Large intestine (tissue), 3 donors: ENCODE results near the gene PLEKHG1. TPM values are rescaled to one million over a fixed set of nuclear protein-coding genes. Genes with fewer than 3 reads are reported as not detected.

ENCODE experiments used
- DNase-seq, 2 donors: peaks; one replicate each; pipeline versions ENCODE4 v3.0.0 to v3.0.0-alpha.2; 2013
- H3K27ac ChIP-seq: one replicate; pipeline ENCODE4 v1.5.1; 2013; ENCODE audit warnings: low read length
- H3K27me3 ChIP-seq: 2 replicates; pipeline ENCODE4 v1.6.1; 2013; ENCODE audit warnings: low read length; ENCODE audit not compliant: control insufficient read depth, insufficient read depth
- H3K36me3 ChIP-seq: 2 replicates; pipeline ENCODE4 v1.6.1; 2013; ENCODE audit warnings: low read length; ENCODE audit not compliant: control insufficient read depth, insufficient read depth
- H3K4me1 ChIP-seq: one replicate; pipeline ENCODE4 v1.6.1; 2013; ENCODE audit warnings: low read length; ENCODE audit not compliant: control insufficient read depth, insufficient read depth
- H3K4me3 ChIP-seq: one replicate; pipeline ENCODE4 v1.5.1; 2013; ENCODE audit warnings: low read length
- H3K9me3 ChIP-seq: one replicate; pipeline ENCODE4 v1.6.1; 2013; ENCODE audit warnings: mild to moderate bottlenecking, low read depth, low read length, moderate library complexity; ENCODE audit not compliant: control insufficient read depth
- WGBS: methylation state at CpG from one replicate; pipeline ENCODE4 v1.1.5; 2013; ENCODE audit warnings: low lambda C conversion rate; ENCODE audit not compliant: insufficient coverage; 5-methylcytosine and 5-hydroxymethylcytosine counted together
- polyA plus RNA-seq: library from polyadenylated mRNA; unstranded; fragments of 120-200 nt; gene quantifications from one replicate; pipeline ENCODE4 v1.2.1, GENCODE V29; 2013

The PLEKHG1 gene
- polyA plus RNA-seq, 1 donor: 7.2 TPM

DNA sequence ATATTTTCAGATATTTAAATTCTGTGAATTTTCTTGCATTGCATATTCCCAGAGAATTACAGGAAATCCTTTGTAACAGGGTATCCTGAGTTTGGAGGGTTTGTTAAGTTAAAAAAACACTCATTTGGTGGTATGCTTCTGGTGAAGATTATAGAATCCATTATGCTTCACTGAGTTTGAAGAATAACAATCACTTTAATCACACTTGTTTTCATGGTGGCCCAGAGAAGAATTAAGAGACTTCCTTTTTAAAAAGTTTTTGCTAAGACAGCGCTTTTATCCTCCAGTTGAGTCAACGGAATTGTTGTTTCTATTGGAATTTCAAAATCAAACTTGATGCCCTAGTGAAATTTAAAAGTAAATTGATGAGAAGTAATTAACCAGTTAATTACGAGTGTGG lies 17.4 kb downstream of the PLEKHG1 start:
- H3K27me3 ChIP-seq: no peaks in the 10 kb centered on the region
- DNase-seq: no peak
- no peaks in the 10 kb centered on the region for H3K36me3 ChIP-seq
- H3K4me1 ChIP-seq: peaks cover 8% of the 10 kb centered on the region
- 100% methylated on average over 2 of the region's 3 CpGs for WGBS
- H3K27ac ChIP-seq: no peak overlapping the region
- no peaks in the 10 kb centered on the region for H3K9me3 ChIP-seq
- H3K4me3 ChIP-seq: no peak overlapping the region

DNA sequence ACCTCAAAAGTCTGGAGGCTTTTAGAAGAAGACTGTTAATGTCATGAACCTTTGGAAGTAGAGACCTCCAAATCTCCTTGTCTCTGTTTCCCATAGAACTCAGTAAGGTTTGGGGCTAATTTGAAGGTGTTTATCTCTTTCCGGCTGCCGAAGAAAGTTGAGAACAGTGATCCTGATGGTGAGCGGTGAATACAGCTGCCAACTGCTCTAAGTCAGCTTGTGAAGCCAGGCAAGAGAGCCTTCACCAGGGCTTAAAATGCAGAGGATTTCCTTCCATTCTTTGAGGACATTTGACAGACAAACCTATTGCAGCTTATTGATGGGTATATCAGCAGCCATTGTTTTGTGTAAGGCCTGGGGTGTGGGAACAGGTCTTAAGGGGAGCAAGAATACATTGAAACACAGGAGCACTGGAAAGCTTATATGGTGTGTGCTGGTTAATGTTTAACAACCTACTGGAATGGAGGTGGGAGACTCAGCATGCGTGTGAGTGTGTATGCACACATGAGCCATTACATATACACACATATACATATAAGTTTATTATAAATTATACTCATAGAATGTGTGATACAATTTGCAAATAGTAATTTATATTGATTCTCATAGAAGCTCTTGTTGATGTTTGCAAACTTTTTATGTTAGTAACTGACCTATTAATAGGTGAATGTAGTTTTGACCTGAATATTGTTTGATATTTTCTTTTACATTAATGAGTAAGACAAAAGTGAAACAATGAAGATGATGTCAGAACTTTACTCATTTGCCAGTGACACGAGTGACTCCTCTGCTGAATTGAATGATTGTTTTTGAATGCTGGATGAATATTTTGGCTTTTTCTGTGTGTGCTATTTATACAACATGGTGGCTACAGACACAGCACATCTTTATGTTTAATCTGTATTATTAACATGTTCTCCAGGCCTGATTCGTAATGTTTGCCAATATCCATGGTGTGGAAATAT lies 18.1 kb downstream of the PLEKHG1 start:
- DNase-seq: peak in 1 of 2 donors; percentile 74
- Histone ChIP-seq H3K4me3 (no peak overlapping the region), H3K27ac (no peak overlapping the region), H3K4me1 (peaks cover 8% of the 10 kb centered on the region), H3K9me3 (no peaks in the 10 kb centered on the region), H3K27me3 (no peaks in the 10 kb centered on the region), H3K36me3 (no peaks in the 10 kb centered on the region)
- WGBS: 52% methylated on average over 3 of the region's 6 CpGs

DNA sequence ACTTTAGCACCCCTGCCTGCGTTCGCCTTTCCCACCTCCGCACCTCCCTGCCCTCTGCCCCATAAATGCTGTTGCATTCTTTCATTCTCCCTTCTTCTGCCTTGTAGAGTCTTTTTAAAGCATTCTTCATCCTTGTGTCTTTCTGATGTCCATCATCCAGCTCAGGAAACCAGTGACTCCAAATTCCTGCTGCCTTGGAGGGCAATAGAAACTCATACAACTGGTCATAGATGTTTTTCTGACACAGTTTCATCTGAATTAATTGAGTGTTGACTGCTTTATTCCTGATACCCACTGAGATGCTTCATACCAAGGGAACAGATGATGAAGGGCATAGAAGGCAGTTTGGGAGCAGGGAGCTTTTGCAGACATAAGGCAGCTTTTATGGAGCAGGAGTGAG lies 19.6 kb downstream of the PLEKHG1 start:
- Histone ChIP-seq H3K27me3 (no peaks in the 10 kb centered on the region), H3K36me3 (no peaks in the 10 kb centered on the region), H3K4me3 (no peak overlapping the region), H3K27ac (no peak overlapping the region), H3K9me3 (no peaks in the 10 kb centered on the region), H3K4me1 (peaks cover 8% of the 10 kb centered on the region)
- DNase-seq: no peak
- WGBS: 100% methylated on average over 1 of the region's 3 CpGs

DNA sequence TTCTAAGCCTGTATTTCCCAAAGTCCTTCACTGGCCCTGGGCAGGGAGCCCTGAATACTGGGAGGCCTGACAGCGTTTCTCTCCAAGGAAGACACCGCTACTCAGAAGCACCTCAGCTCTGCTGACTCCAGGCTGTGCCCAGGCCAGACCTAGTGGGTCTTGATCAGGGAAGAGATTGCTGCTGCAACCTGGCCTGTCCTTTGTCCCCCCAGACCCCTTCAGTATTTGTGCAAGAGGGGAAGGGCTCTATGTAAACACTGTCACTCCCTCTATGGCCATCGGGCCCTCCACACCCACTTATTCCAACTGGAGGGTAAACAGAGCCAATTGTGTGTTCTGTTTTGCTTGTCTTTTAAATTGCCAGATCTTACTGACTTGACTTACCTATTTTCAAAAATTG lies 20.6 kb downstream of the PLEKHG1 start:
- Histone ChIP-seq H3K27ac (no peak overlapping the region), H3K9me3 (no peaks in the 10 kb centered on the region), H3K4me3 (no peak overlapping the region), H3K36me3 (no peaks in the 10 kb centered on the region), H3K27me3 (no peaks in the 10 kb centered on the region), H3K4me1 (peaks cover 8% of the 10 kb centered on the region)
- WGBS: no CpG with 5 or more reads among the region's 3 CpGs
- peak in 1 of 2 donors; percentile 39 for DNase-seq

DNA sequence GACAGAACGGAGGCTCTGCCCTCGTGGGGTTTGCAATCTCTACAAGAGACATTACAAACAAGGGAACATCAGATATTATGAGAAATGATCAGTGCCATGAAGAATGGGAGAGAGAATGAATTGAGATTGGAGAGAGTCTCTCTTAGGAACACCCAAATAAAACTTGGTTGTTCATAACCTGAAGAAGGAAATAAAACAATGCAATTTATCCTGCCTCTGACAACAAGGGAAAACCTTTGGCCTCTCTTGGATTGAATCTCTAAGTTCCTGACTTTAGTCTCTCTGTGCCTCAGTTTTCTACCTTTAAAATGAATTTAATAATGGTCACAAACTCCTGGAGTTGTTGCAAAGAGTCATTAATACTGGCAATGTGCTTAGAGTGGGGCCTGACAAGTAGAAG lies 21.1 kb downstream of the PLEKHG1 start:
- no peaks in the 10 kb centered on the region for H3K36me3 ChIP-seq
- H3K27me3 ChIP-seq: no peaks in the 10 kb centered on the region
- no peaks in the 10 kb centered on the region for H3K9me3 ChIP-seq
- DNase-seq: no peak
- no peak overlapping the region for H3K27ac ChIP-seq
- WGBS: no CpG with 5 or more reads among the region's 2 CpGs
- H3K4me1 ChIP-seq: peaks cover 8% of the 10 kb centered on the region
- H3K4me3 ChIP-seq: no peak overlapping the region

DNA sequence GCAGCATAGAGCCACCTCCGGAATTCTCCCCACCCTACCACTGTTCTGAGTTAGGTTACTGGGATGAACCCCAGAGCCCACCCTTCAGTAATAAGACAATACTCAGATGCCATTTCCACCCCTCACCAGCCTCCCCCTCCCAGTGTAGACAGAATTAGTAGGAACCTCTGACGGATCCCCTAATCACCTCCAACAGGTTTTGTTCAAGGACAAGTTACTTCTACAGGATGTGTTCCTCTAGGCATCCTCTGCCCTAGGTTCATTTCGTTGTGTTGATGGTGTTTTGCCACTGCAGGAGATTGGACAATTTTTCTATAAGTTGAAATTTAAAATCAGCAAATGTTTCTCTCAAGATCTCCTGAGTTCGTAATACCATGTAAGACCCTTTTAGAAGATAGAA lies 22.8 kb downstream of the PLEKHG1 start:
- Histone ChIP-seq H3K9me3 (no peaks in the 10 kb centered on the region), H3K4me3 (no peak overlapping the region), H3K27me3 (no peaks in the 10 kb centered on the region), H3K4me1 (peaks cover 16% of the 10 kb centered on the region), H3K36me3 (no peaks in the 10 kb centered on the region), H3K27ac (no peak overlapping the region)
- DNase-seq: no peak
- WGBS: no CpG with 5 or more reads among the region's 4 CpGs

DNA sequence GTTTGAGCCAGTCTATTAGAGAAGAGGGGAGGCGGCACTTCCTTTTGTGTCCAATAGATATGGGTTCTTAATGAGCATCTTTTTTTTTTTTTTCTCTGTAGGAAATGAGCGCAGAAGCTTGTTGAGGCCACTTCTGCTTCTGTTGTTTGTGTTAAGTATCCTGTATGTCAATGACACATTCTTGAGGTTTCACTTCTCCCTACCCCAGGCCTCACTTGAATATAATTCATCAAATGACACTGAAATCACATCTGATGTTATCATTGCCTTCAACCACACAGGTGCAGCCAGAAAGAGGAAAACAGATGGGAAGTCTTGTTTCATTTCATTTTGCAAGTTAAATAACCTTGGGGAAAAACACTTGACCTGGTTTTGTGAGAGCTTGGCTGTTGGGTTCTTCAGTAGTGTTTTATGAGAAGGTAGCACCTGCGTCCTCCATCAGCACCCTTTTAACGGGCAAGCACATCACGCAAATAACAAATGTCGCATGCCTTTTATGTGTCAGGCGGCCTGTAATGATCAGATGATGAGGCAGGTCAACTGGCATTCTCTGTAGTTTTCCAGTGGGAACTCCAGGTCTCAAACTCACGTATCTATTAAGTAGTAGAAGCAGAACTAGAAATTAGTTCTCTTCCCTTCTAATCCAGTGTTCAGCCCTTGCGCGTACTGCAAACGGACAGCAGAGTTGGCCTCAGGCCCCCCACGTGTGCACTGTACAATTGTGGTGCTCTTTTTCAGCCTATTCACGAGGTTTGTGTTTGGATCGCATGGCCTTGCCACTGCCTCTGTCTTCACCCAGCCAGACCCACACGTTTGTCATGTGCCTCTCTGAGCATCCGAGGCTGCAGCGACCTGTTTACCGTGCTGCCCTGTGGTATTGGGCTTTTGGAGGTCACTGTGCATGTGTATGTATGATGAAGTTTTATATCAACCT lies 23.5 kb downstream of the PLEKHG1 start:
- no peaks in the 10 kb centered on the region for H3K27me3 ChIP-seq

DNA sequence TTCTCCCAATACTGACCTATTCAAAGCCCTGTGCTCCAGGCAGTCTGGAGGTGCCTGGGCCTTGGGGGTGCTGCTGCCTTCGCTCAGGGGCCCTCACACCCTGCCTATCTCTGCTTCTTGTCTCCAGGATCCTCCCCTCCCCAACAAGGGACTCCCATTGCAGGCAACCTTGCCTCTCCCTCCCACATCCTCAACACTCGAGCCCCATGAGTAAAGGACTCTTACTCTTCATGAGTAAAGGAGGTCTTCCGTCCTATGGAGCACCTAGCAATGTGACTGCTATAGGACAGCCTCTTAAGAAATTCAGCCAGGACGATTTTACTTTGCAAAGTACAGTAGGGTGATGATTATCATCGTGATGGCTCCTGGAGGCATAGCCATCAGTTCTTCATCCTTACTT lies 24.5 kb downstream of the PLEKHG1 start:
- Histone ChIP-seq H3K4me3 (no peak overlapping the region), H3K9me3 (no peaks in the 10 kb centered on the region), H3K36me3 (no peaks in the 10 kb centered on the region), H3K4me1 (peaks cover 32% of the 10 kb centered on the region), H3K27me3 (no peaks in the 10 kb centered on the region), H3K27ac (no peak overlapping the region)
- no peak for DNase-seq
- WGBS: no CpG with 5 or more reads among the region's 5 CpGs

More for the DNA sequence above, 23.5 kb downstream of the PLEKHG1 start:
- DNase-seq: no peak
- Histone ChIP-seq H3K4me1 (peaks cover 22% of the 10 kb centered on the region), H3K9me3 (no peaks in the 10 kb centered on the region), H3K27ac (no peak overlapping the region), H3K36me3 (no peaks in the 10 kb centered on the region), H3K4me3 (no peak overlapping the region)
- WGBS: no CpG with 5 or more reads among the region's 18 CpGs

DNA sequence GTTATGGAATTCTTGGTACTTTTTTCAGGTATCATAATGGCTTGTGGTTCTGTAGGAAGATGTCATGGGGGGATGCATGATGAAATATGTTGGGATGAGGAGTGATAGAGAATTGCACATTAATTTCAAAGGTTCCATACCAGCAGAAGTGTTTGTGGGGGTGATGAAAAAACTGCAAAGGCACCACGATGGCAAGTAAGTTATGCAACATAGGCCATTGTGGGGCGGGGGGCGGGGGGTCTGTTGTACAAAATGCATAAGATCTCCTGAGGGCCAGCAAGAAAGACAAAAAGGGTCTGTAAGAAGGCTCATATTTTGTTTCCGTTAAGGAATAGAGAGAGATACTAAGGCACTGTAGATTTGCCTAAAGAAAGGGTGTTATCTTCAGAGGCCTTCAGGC lies 26.2 kb downstream of the PLEKHG1 start:
- 80% methylated on average over 3 of the region's 4 CpGs for WGBS
- H3K27ac ChIP-seq: no peak overlapping the region
- H3K9me3 ChIP-seq: no peaks in the 10 kb centered on the region
- no peaks in the 10 kb centered on the region for H3K36me3 ChIP-seq
- no peak for DNase-seq
- H3K27me3 ChIP-seq: no peaks in the 10 kb centered on the region
- H3K4me3 ChIP-seq: no peak overlapping the region
- H3K4me1 ChIP-seq: peaks cover 30% of the 10 kb centered on the region

DNA sequence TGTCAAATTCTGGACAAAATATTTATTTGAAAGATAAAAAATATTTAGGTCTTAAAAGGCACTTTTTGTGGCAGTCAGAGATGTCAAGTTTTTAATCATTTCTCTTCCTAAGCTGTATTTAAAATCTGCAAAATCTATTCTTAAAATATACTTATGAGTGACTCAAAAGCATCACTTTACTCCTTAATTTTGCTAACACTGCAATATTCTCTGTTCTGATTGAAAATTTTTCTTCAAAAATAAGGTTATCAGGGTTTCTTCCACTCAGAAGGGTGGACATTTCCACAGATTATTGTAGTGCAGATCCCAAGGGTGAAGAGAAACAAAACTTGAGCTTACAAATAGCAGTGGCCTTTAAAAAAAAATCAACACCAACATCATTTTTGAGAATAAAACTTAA lies 27.5 kb downstream of the PLEKHG1 start:
- no peaks in the 10 kb centered on the region for H3K36me3 ChIP-seq
- no peak for DNase-seq
- H3K9me3 ChIP-seq: no peaks in the 10 kb centered on the region
- peak overlapping the region; percentile 70 for H3K27ac ChIP-seq
- H3K27me3 ChIP-seq: no peaks in the 10 kb centered on the region
- peaks cover 27% of the 10 kb centered on the region for H3K4me1 ChIP-seq
- no peak overlapping the region for H3K4me3 ChIP-seq
